Breast epithelium (tissue), 3 donors: ENCODE results near the gene CYP4F3.

Experiments used
- CTCF ChIP-seq, 3 donors: fragments of 450-650 bp; IDR thresholded peaks; one replicate each; pipeline ENCODE4 v1.5.1; 2016 to 2017; ENCODE audit warnings: antibody characterized with exemption in 3 of 3, mild to moderate bottlenecking in 3 of 3, moderate library complexity in 3 of 3
- POLR2A ChIP-seq: fragments of 450-650 bp; IDR thresholded peaks from one replicate; pipeline ENCODE4 v1.6.1; 2016; ENCODE audit warnings: antibody characterized with exemption, mild to moderate bottlenecking, moderate library complexity

- TF ChIP-seq CTCF (IDR thresholded peaks at IDR 0.05): no peak
- TF ChIP-seq POLR2A: no peak
Measured at GRCh38 chr19:15615526-15615925, 25.2 kb upstream of the CYP4F3 start.
